Anterior cingulate cortex (tissue), 58 donors: ENCODE measurements around the gene FHIT.

Source experiments
- DNase-seq, 58 donors: peaks; one replicate each; lab custom pipeline; 2025; lab: John Stamatoyannopoulos, UW

FHIT gene

DNA sequence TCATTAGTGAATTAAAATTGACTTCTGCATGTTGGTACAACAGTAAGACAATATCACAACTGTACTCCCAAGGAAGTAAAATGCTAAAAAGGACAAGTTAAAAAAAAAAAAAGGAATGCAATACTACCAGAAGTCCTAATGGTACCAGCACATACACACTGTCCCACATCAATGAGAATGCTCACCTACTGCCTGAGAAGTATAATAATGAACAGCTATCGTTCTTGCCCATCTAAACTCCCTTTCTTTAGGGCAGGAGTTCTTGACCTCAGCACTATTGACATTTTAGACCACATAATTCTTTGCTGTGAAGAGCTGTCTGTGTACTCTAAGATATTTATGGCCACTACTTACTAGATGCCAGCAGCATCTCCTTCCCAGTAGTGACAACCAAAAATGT is 651.7 kb downstream of the FHIT start:
- DNase-seq: no peak

DNA sequence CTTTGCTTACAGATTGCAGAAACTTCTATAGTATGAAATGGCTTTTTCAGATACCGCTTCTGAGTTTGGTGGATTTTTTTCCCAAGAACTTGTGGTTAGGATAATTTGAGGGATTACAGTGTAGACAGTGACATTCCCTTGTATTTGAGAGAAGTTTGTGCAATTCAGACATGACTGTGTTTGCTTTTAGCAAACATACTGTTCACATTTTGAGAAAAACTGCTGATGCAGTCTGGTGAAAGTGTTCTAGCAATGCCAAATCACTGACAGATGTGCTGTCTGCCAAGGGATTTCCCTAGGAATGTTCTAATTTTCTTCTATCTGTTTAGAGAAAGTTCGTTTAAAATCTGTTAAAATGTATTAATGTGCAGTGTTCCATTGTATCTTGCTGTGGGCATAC is 652.6 kb downstream of the FHIT start:
- no peak for DNase-seq

DNA sequence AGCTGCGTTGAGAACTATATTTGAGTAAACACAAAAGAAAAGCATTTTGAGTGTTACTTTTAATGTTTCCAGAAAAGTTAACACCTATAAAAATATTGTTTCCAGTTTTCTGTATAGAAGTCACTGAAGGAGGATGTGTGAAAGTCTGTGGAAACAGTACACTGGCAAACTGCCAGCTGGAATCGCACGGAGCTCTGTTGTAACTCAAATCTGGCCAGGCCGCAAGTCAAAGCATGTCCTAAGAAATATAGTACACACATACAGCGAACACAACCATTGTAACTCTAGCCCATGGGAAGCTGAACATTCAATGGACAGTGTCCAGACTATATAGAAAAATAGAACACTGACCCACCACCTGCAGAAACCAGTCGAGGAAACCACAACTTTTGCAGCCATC is 657.2 kb downstream of the FHIT start:
- DNase-seq: peak in 7 of 58 donors; percentile 0 to 17 (median 7)

DNA sequence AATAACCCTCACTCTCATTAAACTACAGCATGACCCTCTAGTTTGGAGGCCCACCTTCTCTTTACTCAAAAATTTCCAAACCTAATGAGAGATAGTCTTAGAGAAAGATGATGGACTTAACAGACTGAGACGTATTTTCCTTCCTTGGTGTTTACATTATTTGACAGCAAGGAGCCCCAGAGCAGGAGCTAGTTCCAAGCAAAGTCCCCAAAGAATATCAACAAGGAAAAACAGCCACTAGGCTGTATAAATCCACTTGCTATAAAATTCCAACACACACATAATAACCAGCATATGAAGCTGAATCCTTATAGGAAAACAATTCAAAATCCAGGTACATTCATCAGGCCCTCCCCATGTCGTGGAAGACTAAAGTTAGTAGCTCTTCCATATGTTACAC is 660.0 kb downstream of the FHIT start:
- no peak for DNase-seq

DNA sequence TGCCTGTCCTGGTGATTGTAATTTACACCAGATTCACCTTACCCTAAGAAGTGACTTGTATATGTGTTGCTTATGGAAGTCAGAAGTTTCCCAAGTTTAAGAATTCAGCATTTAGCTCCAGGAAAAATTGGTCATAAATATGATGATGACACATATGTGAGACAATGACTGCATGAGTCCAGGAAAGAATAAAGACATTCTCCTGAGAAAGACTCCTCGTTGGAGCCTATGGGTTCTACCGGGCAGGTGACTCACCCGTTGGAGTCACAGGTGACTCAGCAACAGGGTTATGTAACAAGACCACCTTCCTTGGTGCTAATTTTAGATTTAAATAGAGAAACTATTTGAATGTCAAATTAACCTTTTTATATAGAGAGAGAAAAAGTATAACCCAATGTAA is 662.4 kb downstream of the FHIT start:
- no peak for DNase-seq

DNA sequence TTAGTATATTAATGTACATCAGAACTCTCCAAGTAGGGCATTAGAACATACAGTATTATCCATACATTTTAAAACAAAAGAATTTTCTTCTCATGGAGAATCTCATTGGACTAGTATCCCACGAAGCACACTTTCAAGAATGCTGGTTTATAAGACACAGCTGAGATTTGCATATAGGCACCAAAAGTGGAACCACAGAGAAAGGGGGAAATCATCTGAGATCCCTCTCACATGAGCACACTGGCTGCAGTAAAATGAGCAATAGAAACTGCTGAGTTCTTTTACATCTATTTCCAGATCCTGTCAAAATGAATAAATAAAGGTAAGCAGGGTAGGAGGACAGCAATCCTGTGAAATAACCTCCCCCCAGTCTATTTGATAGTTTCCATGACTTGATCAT is 665.3 kb downstream of the FHIT start:
- no peak for DNase-seq

DNA sequence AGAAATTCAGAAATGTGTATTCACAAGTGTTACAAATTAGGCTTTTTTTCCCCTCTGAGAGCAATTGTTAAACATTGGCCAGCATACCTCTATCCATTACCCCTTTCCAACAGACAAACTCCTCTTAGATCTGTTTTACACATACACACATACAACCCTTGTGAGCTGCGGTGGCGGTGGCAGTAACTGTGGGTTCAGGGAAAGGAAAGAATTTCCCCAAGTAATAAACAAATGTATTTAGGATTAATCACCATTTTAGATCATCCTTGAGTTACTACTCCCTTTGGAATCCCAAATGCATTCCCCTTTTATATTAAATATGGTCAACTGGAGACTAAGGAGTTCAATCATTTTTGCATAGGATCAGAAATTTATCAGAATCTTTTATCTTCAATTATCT is 667.0 kb downstream of the FHIT start:
- no peak for DNase-seq

DNA sequence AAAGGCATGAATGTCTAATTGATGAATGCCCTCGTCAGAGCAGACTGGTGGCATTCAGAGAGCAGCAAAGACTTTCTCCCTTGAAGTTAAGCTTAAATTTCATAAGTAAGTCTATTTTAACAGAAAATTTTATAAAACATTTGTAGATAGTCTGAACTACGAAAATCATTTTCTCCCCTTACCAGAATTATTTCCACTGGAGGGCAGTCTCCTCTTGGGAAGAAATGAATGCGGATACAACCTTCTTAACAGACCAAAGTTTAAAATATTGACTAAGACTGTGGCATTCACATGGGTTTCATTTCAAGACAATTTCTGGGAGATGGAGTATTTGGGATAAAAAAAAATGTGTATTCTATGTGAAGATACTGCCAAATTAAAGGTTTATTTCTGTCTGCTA is 669.0 kb downstream of the FHIT start:
- no peak for DNase-seq

DNA sequence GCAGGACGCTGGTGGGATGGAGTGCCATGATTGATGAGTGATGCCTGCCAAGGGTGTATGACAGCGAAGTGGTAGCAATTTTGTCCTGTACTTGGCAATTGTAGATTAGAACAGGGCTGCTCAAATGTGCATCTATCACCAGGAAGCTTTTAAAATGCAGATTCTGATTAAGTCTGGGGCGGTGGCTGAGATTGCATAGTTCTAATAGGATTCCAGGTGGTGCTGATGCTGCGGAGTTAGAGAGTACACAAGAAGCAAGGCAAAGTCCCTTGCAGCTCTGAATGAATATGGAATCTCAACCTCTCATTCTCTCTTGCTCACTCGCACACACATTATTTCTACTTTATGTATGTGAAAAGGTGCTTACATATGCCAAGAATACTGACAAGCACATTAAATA is 670.4 kb downstream of the FHIT start:
- DNase-seq: no peak

DNA sequence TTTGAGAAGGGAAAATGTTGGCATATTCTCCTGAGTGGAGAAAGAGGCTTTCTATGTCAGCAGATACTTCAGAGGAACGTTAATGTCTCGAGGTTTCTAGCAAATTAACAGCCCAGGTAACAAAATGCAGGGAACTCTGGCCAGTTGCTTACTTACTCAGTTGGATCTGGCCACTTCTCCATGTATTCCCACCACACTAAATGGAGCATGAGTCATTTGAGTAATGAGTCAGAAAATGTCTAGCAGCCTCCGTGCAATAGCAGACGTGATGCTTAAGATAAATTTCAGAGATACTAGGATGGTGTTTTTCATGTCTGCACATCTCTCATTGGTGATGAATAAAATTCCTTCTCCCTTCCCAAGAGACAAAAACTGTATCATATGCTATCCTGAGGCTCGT is 671.5 kb downstream of the FHIT start:
- peak in 4 of 58 donors; percentile 1 to 16 (median 8) for DNase-seq

DNA sequence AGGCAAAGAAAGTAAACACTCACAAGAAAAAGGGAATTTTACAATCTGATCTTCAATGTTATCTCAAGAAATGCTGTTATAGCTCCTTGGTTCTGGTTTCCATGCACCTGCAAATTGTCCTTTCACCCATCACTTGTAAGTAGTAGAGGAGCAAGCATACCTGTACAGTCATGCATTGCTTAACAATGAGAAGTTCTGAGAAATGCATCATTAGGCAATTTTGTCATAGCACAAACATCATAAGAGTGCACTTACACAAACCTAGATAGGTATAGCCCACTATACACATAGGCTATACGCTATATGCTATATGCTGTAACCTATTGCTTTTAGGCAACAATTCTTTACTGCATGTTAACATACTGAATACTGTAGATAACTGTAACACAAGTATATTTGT is 672.3 kb downstream of the FHIT start:
- no peak for DNase-seq

DNA sequence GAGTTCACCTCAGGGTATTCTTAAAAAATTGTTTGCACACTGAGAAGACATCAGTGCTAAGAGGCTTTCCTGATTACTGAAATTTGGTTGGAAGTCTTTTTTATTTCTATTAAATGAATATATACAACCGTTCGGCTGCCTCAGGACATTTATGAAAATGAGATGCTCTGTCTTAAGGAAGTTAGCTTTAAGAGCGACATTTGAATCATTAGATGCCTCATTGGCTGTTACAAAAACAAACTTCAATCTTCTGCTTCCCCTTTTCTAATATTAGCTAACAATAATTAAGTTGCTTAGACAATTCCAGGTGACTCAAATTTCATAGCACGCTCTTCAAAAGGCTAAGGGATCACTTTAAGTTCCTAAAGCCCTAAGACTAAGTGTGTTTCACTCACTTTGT is 673.7 kb downstream of the FHIT start:
- DNase-seq: no peak

DNA sequence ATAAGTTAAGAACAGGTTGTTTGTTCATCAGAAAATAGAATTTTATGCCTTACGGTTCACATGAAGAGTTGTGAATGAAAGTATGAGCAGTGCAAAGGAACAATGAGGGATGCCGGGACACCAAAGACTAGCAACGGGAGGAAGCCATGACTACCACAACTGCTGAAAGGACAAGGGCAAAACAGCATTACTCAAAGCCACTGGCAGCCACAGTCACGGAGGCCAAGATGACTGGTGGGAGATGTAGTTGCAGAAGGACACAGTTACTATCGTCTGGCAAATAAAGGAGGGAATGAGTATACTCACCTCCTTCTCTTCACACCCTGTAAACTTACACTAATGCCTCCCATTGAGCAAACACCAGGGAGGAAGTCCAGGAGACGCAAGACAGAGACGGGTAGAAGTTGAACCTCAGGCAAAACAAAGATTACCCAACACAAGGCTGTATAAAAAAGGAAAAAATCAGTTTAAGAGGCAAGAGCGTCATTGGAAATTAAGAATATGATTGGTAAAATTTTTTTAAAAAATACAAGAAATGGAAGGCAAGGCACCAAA is 675.5 kb downstream of the FHIT start:
- DNase-seq: no peak

DNA sequence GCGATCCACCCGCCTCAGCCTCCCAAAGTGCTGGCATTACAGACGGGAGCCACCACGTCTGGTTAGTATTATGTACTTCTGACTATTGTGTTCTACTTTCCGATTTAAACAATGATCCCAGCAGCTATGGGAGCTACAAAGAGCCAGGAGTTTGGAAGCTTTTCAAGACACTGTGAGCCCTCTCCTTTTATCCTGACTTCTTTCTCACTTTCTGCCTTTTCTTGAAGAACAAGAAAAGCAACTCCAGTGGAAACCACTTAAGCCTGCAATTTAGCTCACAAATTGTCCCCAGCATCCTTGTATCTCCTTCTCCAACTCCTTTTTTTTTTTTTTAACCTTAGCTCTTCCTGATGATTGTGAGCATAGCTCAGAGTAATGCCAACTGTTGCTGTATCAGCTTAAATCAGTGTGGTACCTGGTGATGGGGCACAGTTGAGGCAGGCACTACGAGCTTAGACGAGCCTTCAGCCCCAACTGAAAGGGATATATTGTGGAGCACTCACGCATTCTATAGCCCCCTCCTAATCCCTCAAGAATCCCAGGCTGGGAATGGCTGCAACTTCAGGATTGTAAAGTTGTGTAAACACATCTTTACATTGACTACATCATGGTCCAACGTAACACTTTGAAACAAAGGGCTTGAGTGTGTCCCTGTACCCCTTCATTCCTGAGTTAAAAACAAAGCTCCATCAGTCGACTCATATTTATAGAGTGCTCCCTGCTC is 677.0 kb downstream of the FHIT start:
- no peak for DNase-seq

DNA sequence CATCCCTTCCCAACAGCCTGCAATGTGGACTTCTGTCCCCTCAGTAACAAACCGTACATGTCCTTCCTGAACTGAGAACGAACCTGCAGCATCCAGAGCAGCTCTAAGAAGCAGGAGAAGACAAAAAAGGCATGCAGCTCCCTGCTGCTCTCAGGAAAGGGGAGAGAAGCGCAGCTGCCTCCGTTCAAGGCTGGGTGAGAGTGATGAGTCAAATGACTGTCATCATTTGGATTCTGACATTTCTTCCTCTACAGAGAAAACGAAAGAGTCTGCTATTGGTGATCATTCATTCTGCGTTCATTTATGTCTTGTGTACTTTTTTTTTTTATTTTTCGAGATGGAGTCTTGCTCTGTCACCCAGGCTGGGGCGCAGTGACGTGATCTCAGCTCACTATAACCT is 677.8 kb downstream of the FHIT start:
- peak in 3 of 58 donors; percentile 1 to 16 (median 3) for DNase-seq

DNA sequence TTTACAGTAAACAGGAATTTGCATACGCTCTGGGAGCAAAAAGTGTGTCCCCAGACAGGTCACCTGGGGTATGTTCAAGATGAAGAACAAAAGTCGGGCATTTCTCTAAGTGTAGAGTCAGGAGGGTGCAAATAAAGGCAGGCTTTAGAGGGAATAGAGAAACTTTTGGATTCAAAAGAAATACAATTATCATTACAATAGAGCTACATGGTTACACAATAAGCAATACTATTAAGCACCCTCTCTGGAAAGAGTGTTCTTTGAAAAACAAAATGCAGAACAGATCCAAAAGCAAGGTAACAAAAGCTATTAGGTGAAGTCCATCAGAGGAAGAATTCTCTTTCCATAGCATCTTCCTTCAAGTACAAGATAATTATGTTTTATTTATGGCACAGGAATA is 679.7 kb downstream of the FHIT start:
- DNase-seq: no peak

DNA sequence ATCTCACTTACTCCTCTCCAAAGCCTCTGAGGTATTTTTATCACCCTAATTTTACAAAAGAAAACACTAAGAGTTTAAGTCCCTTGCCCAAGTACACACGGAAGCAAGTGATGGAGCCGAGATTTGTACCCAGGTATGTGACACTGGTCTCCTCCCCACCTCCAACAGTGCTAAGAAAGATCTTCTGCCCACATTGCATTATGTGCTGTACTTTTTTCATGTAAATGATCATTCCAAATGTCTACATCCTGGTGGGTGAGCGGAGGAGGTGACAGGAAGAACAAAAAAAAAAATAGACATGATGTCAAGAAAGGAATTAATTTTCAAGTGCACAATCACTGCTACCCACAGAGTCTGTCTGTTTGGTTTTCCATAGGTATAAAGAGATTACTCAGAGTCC is 694.1 kb downstream of the FHIT start:
- no peak for DNase-seq

DNA sequence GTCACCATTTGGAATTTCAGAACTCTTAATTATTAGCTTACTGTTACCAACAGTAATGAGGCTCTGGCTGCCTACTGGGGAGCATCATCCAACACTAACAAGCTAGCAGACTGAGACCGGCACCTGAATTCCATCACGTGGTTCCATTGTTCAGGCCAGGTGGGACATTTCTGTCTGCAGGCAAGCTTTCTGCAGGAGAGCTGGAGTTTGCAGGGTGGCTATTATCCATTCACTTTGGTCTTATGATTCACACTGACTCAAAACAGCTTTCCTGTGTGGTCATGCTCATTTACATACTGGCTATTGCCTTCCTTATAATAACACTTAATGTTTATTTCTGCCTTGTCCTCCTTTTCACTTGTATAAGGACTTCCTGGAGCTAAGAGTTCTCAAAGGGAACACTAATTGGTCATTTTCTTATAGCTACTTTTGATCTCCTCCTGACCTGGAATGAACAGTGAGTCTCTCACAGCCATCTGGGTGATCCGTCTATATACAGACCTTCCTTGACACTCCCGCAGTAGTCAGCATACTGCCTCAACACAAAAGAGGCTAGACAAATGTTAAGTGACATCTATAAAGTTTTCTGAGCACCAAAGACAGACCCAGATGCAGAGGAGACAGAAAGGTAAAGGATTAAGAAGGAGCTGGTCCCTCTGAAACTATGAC is 695.4 kb downstream of the FHIT start:
- DNase-seq: no peak

DNA sequence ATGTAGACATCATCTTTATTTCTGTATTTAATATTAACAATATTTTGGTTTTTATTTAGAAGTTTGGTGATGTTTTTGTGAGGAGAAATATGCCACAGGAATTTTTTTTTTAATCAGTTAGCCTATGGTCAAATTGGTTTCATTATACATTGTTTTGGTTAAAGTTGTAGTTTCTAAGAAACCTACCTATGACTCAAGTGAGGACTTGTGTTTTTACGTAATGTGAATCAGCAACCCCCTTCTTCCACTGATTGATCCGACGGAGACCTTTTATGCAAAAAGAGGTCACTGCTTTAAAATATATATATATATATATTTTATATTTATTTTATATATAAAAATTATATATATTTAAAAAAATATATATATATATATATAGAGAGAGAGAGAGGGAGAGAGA is 698.1 kb downstream of the FHIT start:
- no peak for DNase-seq

DNA sequence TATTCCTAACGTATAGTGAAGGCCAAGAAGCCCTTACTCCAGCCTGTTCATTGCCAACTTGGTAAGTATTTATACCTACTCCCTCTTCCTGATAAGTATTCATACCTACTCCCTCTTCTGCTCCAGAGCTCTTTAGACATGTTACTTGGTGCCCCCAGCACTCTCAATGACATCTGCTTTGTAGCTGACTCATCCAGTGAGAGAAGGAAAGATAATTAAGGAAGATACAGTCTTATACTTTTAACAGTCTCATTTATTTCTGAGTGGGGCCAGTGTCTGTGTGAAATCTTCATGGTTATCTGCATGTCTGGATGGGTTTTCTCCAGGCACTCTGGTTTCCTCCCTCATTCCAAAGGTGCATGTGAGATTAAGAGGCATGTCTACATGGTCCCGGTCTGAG is 698.7 kb downstream of the FHIT start:
- DNase-seq: no peak

DNA sequence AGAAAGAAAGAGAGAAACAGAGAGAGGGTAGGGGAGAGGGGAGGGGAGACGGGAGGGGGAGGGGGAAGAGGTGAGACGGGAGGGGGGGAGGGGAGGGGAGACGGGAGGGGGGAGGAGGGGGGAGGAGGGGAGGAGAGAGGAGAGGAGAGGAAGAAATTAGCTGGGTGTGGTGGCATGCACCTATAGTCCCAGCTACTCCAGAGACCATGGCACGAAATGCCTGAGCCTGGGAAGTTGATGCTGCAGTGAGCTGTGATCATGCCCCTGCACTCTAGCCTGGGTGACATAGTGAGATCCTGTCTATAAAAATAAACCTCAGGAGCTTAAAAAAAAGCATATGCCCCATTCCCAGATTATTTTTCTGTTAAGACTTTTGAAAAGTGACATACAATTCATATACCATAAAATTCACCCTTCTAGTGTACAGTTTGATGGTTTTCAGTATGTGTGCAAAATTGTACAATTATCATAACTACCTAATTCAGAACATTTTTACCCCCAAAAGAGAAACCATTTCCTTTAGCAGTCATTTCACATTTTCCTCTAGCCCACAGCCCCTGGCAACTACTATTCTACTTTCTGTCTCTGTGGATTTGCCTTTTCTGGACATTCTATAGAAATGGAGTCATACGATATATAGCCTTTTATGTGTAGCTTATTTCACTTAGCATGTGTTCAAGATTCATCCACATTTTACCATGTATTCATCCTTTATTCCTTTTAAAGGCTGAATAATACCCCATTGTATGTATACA is 699.6 kb downstream of the FHIT start:
- DNase-seq: no peak
